K562 (cell line): ENCODE data around the gene HLA-B. TPM values are rescaled to one million over a fixed set of nuclear protein-coding genes. Genes with fewer than 3 reads are reported as not detected.

Experiments used
- ATAC-seq: fragments of 200-7000 bp; cut with Tn5 transposase; 3 replicates; pipeline ENCODE4 v1.9.1; 2020; ENCODE audit warnings: moderate library complexity
- BruUV-seq: library from RNA; stranded (reverse); fragments of 400-500 nt; replicated peaks from 2 replicates; lab custom pipeline; 2021; lab: Mats Ljungman, UMichigan
- CTCF ChIA-PET: fragments of 300-600 bp; formaldehyde crosslinking; extraction: SDS; loops from one replicate; lab custom pipeline; 2021; ENCODE audit warnings: low intra/inter-chr PET ratio; lab: Yijun Ruan, JAX
- POLR2A ChIA-PET: fragments of 300-600, 350-650 bp; sonication (Branson Sonifier 250); formaldehyde crosslinking; extraction: SDS; loops from one replicate; lab custom pipeline; 2021; ENCODE audit warnings: antibody characterized with exemption, inconsistent platforms; lab: Yijun Ruan, JAX
- DNase-seq, 4 experiments: peaks; one replicate each; pipeline versions ENCODE4 v3.0.0 to v3.0.0-alpha.2; 2011 to 2018; ENCODE audit warnings: low spot score in 3 of 4, mixed read lengths in 3 of 4; ENCODE audit errors: extremely low read depth in 1 of 4
- FAIRE-seq: peaks from 2 replicates; lab custom pipeline; 2011; peaks lifted over from hg19 to GRCh38; lab: Jason Lieb, UNC
- H2AFZ ChIP-seq: 2 replicates; pipeline ENCODE4 v1.6.0; 2011; ENCODE audit warnings: low read depth, low read length, control low read depth, inconsistent platforms
- H3K27ac ChIP-seq: fragments of 200-600 bp; 3 replicates; pipeline ENCODE4 v1.8.0; 2011; ENCODE audit warnings: low read depth, mild to moderate bottlenecking, control low read depth, inconsistent platforms, low read length, moderate library complexity, mixed read lengths; ENCODE audit errors: extremely low read depth
- H3K27me3 ChIP-seq, 2 experiments: fragments of 300-600 bp in 1 of 2; 2 replicates in 1 of 2; 3 replicates in 1 of 2; pipeline versions ENCODE4 v1.6.0 to v1.8.0; 2011; ENCODE audit warnings: inconsistent platforms in 2 of 2, low read length in 2 of 2, mild to moderate bottlenecking in 1 of 2, mixed read lengths in 1 of 2, moderate library complexity in 1 of 2; ENCODE audit not compliant: control insufficient read depth in 2 of 2, insufficient read depth in 2 of 2
- H3K36me3 ChIP-seq: fragments of 300-600 bp; 3 replicates; pipeline ENCODE4 v1.8.0; 2011; ENCODE audit warnings: mild to moderate bottlenecking, low read length, inconsistent platforms; ENCODE audit not compliant: control insufficient read depth, insufficient read depth
- H3K4me1 ChIP-seq, 2 experiments: fragments of 200-600 bp in 1 of 2; replicated peaks in 1 of 2; 2 replicates in 1 of 2; 3 replicates in 1 of 2; pipeline versions ENCODE4 v1.5.1 to v1.8.0; 2011; ENCODE audit warnings: inconsistent platforms in 2 of 2, low read length in 2 of 2, mild to moderate bottlenecking in 1 of 2, mixed read lengths in 1 of 2, moderate library complexity in 1 of 2; ENCODE audit not compliant: control insufficient read depth in 2 of 2, insufficient read depth in 2 of 2
- H3K4me2 ChIP-seq: 2 replicates; pipeline ENCODE4 v1.6.1; 2011; ENCODE audit warnings: low read length, control low read depth, inconsistent platforms, mixed read lengths; ENCODE audit not compliant: insufficient read depth
- H3K4me3 ChIP-seq: fragments of 200-600 bp; sonication (generic), shearing (Covaris generic); 2 replicates; pipeline ENCODE4 v1.5.1; 2016; ENCODE audit warnings: control low read depth, inconsistent platforms
- H3K79me2 ChIP-seq: fragments of 200-600 bp; 3 replicates; pipeline ENCODE4 v1.8.0; 2011; ENCODE audit warnings: low read length, inconsistent platforms; ENCODE audit not compliant: control insufficient read depth, insufficient read depth
- H3K9ac ChIP-seq, 2 experiments: 2 replicates each; pipeline versions ENCODE4 v1.6.0 to v1.6.1; 2011; ENCODE audit warnings: low read depth in 2 of 2, low read length in 2 of 2, control low read depth in 1 of 2, inconsistent platforms in 1 of 2, mild to moderate bottlenecking in 1 of 2, mixed read lengths in 1 of 2; ENCODE audit not compliant: insufficient read depth in 1 of 2
- H3K9me1 ChIP-seq: one replicate; pipeline ENCODE4 v1.6.0; 2011; ENCODE audit warnings: inconsistent platforms, mild to moderate bottlenecking, low read length, moderate library complexity; ENCODE audit not compliant: control insufficient read depth, insufficient read depth
- H3K9me3 ChIP-seq: replicated peaks from 2 replicates; pipeline ENCODE4 v1.5.1; 2011; ENCODE audit warnings: low read depth, low read length, inconsistent platforms; ENCODE audit not compliant: control insufficient read depth, insufficient read depth
- H4K20me1 ChIP-seq: replicated peaks from 2 replicates; pipeline ENCODE4 v1.6.1; 2011; ENCODE audit warnings: low read length, inconsistent platforms, mixed read lengths; ENCODE audit not compliant: control insufficient read depth, insufficient read depth
- CEBPG ChIP-seq, 3 experiments: fragments of 200-800 bp in 1 of 3; sonication (Bioruptor generic) in 1 of 3; sonication (generic) in 1 of 3; formaldehyde crosslinking in 1 of 3; IDR thresholded peaks in 2 of 3; conservative IDR thresholded peaks in 1 of 3; 2 replicates each; pipeline versions ENCODE4 v1.6.1 to v1.8.0; 2016 to 2022; ENCODE audit warnings: missing compliant biosample characterization in 2 of 3, missing genetic modification characterization in 2 of 3, mild to moderate bottlenecking in 1 of 3, missing genetic modification reagents in 1 of 3
- KDM2B ChIP-seq: fragments of 250-450 bp; sonication (Bioruptor Pico); IDR thresholded peaks from 2 replicates; pipeline ENCODE4 v1.8.0; 2021; ENCODE audit warnings: mild to moderate bottlenecking, moderate library complexity
- KLF13 ChIP-seq: fragments of 450-650 bp; IDR thresholded peaks from 2 replicates; pipeline ENCODE4 v1.6.1; 2016; ENCODE audit warnings: missing genetic modification characterization, low read depth, mild to moderate bottlenecking, missing compliant biosample characterization, moderate library complexity, borderline replicate concordance
- PTBP1 ChIP-seq: fragments of 200-400 bp; formaldehyde crosslinking; IDR thresholded peaks from 2 replicates; pipeline ENCODE4 v1.6.1; 2017; ENCODE audit warnings: low read depth, low read length
- ZBTB11 ChIP-seq, 3 experiments: fragments of 200-800 bp in 1 of 3; fragments of 250-450 bp in 1 of 3; fragments of 450-650 bp in 1 of 3; sonication (Bioruptor Pico) in 1 of 3; sonication (Bioruptor generic) in 1 of 3; formaldehyde crosslinking in 1 of 3; IDR thresholded peaks; 2 replicates each; pipeline versions ENCODE4 v1.6.1 to v1.8.0; 2016 to 2022; ENCODE audit warnings: mild to moderate bottlenecking in 2 of 3, missing genetic modification characterization in 2 of 3, missing compliant biosample characterization in 1 of 3, moderate library complexity in 1 of 3
- ZBTB40 ChIP-seq, 2 experiments: fragments of 450-650 bp in 1 of 2; sonication (generic) in 1 of 2; formaldehyde crosslinking in 1 of 2; IDR thresholded peaks; 2 replicates each; pipeline versions ENCODE4 v1.7.1 to v1.9.0; 2016 to 2022; ENCODE audit warnings: inconsistent platforms in 1 of 2, mild to moderate bottlenecking in 1 of 2, missing genetic modification reagents in 1 of 2
- ZNF316 ChIP-seq: fragments of 450-650 bp; IDR thresholded peaks from 2 replicates; pipeline ENCODE4 v1.6.1; 2016
- ZNF347 ChIP-seq: fragments of 450-650 bp; formaldehyde crosslinking; IDR thresholded peaks from 2 replicates; pipeline ENCODE4 v1.4.0; 2020; ENCODE audit warnings: low read depth, mild to moderate bottlenecking, moderate library complexity
- ZNF785 ChIP-seq: fragments of 250-450 bp; sonication (Bioruptor Pico); IDR thresholded peaks from 2 replicates; pipeline ENCODE4 v1.4.0; 2020; ENCODE audit warnings: mild to moderate bottlenecking
- WGBS: fragments of 100-300 bp; shearing (Covaris generic); methylation state at CpG from one replicate; pipeline ENCODE4 v1.1.6; 2016; ENCODE audit warnings: low coverage, mixed read lengths; ENCODE audit not compliant: insufficient coverage; ENCODE audit errors: missing lambda C conversion rate; 5-methylcytosine and 5-hydroxymethylcytosine counted together
- in situ Hi-C: fragments of 300-500 bp; cut with MboI; formaldehyde crosslinking; loops from 4 replicates; pipeline ENCODE4 v1.15.0; 2018; ENCODE audit warnings: inconsistent platforms, mixed read lengths
- intact Hi-C: fragments of 100-400 bp; cut with micrococcal nuclease; formaldehyde crosslinking; loops from 2 replicates; pipeline ENCODE4 v1.14.2; 2022
- polyA plus RNA-seq, 8 experiments: library from polyadenylated mRNA; depleted of rRNA in 4 of 8; stranded (reverse) in 5 of 8; unstranded in 3 of 8; fragments of >200 nt; fragmentation: Nextera tagmentation in 2 of 8; fragmentation: Illumina TruSeq in 1 of 8; extraction: Ambion mirVana in 2 of 8; extraction: Trizol in 1 of 8; gene quantifications; 2 replicates each; pipeline versions ENCODE4 v1.2.1 to v1.2.3, GENCODE V29; 2011 to 2014; ENCODE audit warnings: inconsistent platforms in 1 of 8, missing spikeins in 1 of 8
- total RNA-seq, 7 experiments: library from RNA; depleted of rRNA in 6 of 7; stranded (reverse); fragments of >200 nt in 6 of 7; fragmentation: Illumina TruSeq in 2 of 7; extraction: Trizol in 2 of 7; gene quantifications; 2 replicates each; pipeline versions ENCODE4 v1.2.1 to v1.2.3, GENCODE V29; 2011 to 2021; ENCODE audit warnings: low replicate concordance in 1 of 7

HLA-B gene
- total and polyA plus RNA-seq, 9 of the 15 experiments (the other 6 are each of a cell fraction or from before 2014, with no cell fraction given) = 0.07 to 9.7 (median 0.65) TPM; not detected in 2

GRCh38 chr6:31385041-31385440 lies 28.1 kb upstream of the HLA-B start:
- H3K79me2 ChIP-seq = no peaks in the 10 kb centered on the region
- H3K4me1 ChIP-seq = no peaks in the 10 kb centered on the region
- H3K9me3 ChIP-seq = no peaks in the 10 kb centered on the region
- no peak overlapping the region for H3K27ac ChIP-seq
- H3K27me3 ChIP-seq = peaks cover 37 to 47% of the 10 kb centered on the region in 2 experiments; a peak in 4 of 5 replicates
- ChIA-PET POLR2A (interaction anchor here (1.0 kb wide), 1 partner anchor 15 kb away, joined by 3 read pairs; no protein-coding TSS in a partner anchor), CTCF (no interaction called here)
- in situ Hi-C loops (no loop called here), intact Hi-C loops (no loop called here)
- H3K4me2 ChIP-seq = no peak overlapping the region
- no peak for FAIRE-seq
- H3K36me3 ChIP-seq = no peaks in the 10 kb centered on the region
- no peak for DNase-seq
- no peaks in the 10 kb centered on the region for H4K20me1 ChIP-seq
- H3K9ac ChIP-seq = no peak overlapping the region
- H3K4me3 ChIP-seq = no peak overlapping the region
- 2% methylated on average over 3 of the region's 3 CpGs for WGBS
- no peak overlapping the region for H2AFZ ChIP-seq
- H3K9me1 ChIP-seq = no peaks in the 10 kb centered on the region
- no TSS peak for BruUV-seq
- no peak for ATAC-seq
- TF ChIP-seq CEBPG (CRISPR knock-in tag; IDR thresholded peaks at IDR 0.05) (no peak), CEBPG (tag; conservative IDR thresholded peaks at IDR 0.05 in 1 of 2, IDR thresholded peaks at IDR 0.05 in 1 of 2) (no peak), KDM2B (no peak), KLF13 (tag) (no peak), ZNF347 (no peak), ZBTB11 (CRISPR knock-in tag; IDR thresholded peaks at IDR 0.05) (no peak), ZNF316 (no peak), PTBP1 (no peak), ZBTB40 (IDR thresholded peaks at IDR 0.05) (no peak), ZBTB40 (CRISPR knock-in tag; IDR thresholded peaks at IDR 0.05) (no peak), ZNF785 (CRISPR knock-in tag) (no peak)
